Left ventricle myocardium inferior (tissue), 1 donor: ENCODE data around the gene CLIP4. TPM values are rescaled to one million over a fixed set of nuclear protein-coding genes. Genes with fewer than 3 reads are reported as not detected.

ENCODE experiments used
- DNase-seq: peaks from one replicate; pipeline ENCODE4 v3.0.0-alpha.2; 2020
- H3K27ac ChIP-seq: fragments of 200-600 bp; replicated peaks from 2 replicates; pipeline ENCODE4 v1.8.0; 2021
- H3K27me3 ChIP-seq: fragments of 200-600 bp; 2 replicates; pipeline ENCODE4 v1.8.0; 2021; ENCODE audit warnings: low read depth
- H3K36me3 ChIP-seq: fragments of 200-600 bp; 2 replicates; pipeline ENCODE4 v1.8.0; 2021
- H3K4me1 ChIP-seq: fragments of 200-600 bp; 2 replicates; pipeline ENCODE4 v1.8.0; 2021
- H3K4me3 ChIP-seq: fragments of 200-600 bp; 2 replicates; pipeline ENCODE4 v1.8.0; 2021; ENCODE audit warnings: mild to moderate bottlenecking, moderate library complexity
- H3K9me3 ChIP-seq: fragments of 200-600 bp; replicated peaks from 2 replicates; pipeline ENCODE4 v1.8.0; 2021
- intact Hi-C: fragments of 100-400 bp; cut with micrococcal nuclease; formaldehyde crosslinking; loops from one replicate; pipeline ENCODE4 v1.11.0; 2022
- total RNA-seq: library from RNA; stranded (reverse); fragmentation: NEBNext Ultra II Directional; extraction: Animal tissue kit (Norgen Biotek cat#: 25700); gene quantifications from one replicate; pipeline ENCODE4 v1.2.1, GENCODE V29; 2021
- TF ChIP-seq, protein P1 (sequence below): fragments of 200-600 bp; IDR thresholded peaks from 2 replicates; pipeline ENCODE4 v1.8.0; 2021; ENCODE audit warnings: antibody characterized with exemption, mild to moderate bottlenecking, borderline replicate concordance
- donor health status: DM: no; HTN: yes; CAD: no; lungs with severe emphysema.

Gene CLIP4
- total RNA-seq, 1 donor from 2014 or later: 33.6 TPM

DNA sequence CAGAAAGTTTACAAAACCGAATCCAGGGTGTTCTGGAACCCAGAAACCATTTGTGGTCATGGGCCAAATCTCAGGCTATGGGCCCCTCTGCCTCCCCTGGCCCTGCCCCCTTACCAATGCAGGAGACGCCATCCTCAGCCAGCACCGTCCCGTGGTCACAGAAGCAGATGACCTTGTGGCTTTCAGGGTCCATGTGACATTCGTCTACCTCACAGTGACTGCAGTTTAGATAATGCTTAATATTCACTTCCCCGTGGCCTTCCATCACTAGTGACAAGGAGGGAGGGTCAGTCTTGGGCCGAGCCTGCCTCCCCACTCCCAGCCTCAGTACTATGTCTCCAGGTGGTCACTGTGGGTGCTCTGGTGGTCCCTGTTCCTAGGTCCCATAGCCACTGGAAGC is 111.6 kb downstream of the CLIP4 start:
- TF ChIP-seq, protein P1, sequence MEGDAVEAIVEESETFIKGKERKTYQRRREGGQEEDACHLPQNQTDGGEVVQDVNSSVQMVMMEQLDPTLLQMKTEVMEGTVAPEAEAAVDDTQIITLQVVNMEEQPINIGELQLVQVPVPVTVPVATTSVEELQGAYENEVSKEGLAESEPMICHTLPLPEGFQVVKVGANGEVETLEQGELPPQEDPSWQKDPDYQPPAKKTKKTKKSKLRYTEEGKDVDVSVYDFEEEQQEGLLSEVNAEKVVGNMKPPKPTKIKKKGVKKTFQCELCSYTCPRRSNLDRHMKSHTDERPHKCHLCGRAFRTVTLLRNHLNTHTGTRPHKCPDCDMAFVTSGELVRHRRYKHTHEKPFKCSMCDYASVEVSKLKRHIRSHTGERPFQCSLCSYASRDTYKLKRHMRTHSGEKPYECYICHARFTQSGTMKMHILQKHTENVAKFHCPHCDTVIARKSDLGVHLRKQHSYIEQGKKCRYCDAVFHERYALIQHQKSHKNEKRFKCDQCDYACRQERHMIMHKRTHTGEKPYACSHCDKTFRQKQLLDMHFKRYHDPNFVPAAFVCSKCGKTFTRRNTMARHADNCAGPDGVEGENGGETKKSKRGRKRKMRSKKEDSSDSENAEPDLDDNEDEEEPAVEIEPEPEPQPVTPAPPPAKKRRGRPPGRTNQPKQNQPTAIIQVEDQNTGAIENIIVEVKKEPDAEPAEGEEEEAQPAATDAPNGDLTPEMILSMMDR: no peak
- Histone ChIP-seq H3K9me3 (no peaks in the 10 kb centered on the region), H3K4me1 (peaks cover 4% of the 10 kb centered on the region), H3K36me3 (no peaks in the 10 kb centered on the region), H3K27me3 (peaks cover 67% of the 10 kb centered on the region), H3K4me3 (no peak overlapping the region), H3K27ac (no peak overlapping the region)
- DNase-seq: no peak
- intact Hi-C loops: no loop called here

DNA sequence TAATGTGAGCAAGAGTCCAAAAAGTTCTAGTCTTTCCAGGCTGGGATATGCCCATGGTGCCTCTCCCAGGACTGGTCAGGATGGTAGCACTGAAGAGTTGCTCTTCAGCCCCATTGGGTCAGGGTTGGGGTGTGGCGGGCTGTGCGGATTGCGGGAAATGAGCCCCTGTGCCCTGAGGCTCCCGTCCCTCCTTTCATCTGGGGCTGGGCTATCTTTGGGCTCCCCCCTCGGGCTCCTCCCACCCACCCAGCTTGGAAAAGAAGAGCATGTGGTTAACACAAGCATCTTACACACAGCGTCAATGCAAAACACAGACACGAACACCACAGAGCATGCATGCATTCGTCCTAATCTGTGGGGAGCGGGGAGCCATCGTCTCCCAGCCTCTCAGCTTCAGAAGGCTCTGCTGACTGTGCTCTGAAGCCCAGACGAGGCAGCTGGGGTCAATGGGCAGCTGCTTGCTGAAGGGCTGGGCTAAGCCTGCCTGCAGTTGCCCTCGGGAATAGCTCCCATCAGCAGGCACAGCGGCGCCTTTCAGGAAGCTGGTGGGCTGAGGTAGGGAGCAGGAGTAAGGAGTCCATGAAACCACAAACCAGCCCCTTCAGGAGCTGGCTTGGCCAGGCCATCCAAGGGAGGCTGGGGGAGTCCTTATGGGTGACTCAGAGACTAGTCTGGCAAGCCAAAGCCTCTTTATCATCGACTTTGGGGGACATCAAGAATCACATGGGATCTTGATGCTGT is 112.9 kb downstream of the CLIP4 start:
- no peak overlapping the region for H3K27ac ChIP-seq
- intact Hi-C loops: no loop called here
- TF ChIP-seq, protein P1: no peak
- no peak overlapping the region for H3K4me3 ChIP-seq
- DNase-seq: no peak
- H3K4me1 ChIP-seq: peaks cover 4% of the 10 kb centered on the region
- no peaks in the 10 kb centered on the region for H3K36me3 ChIP-seq
- no peaks in the 10 kb centered on the region for H3K9me3 ChIP-seq
- H3K27me3 ChIP-seq: peaks cover 75% of the 10 kb centered on the region

DNA sequence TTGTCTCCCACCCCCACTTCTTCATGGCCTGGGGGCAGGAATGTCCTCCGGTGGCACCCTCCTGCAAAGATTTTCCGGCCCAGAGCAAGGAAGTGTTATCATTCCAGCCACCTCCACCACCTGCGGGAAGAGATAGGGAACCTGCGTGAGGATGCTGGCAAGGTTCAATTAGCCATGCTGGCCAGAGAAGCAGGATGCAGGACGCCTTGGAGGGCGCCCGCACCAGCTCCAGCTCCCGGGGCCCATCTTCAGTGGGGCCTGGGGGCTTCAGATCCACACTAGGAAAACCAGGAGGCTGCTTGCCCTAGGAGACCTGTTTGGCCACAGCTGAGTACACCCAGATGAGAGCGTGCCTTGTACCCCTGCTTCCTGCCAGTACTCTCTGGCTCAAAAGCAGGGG is 113.7 kb downstream of the CLIP4 start:
- intact Hi-C loops: no loop called here
- Histone ChIP-seq H3K27ac (no peak overlapping the region), H3K4me3 (no peak overlapping the region), H3K9me3 (no peaks in the 10 kb centered on the region), H3K27me3 (peaks cover 80% of the 10 kb centered on the region), H3K36me3 (no peaks in the 10 kb centered on the region), H3K4me1 (peaks cover 1% of the 10 kb centered on the region)
- DNase-seq: no peak
- TF ChIP-seq, protein P1: no peak

DNA sequence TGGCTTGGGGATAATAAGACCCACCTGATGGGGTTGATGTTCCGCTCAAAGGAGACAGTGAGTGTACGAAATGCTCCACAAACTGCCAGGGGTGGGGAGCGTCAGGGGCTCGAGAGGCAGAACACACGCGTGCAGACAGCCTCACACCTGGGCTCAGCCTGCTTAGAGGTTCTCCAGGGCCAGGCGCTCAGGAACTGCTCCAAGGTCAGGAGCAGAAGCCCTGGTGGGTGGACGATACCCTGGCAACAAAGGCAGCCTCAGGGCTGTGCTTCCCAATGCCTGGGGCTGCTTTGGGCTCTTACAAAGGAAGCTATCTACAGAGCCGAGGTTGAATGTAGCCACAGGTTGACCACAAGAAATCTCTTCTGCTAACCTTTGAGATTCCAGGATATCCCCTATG is 114.4 kb downstream of the CLIP4 start:
- DNase-seq: no peak
- H3K9me3 ChIP-seq: no peaks in the 10 kb centered on the region
- TF ChIP-seq, protein P1: no peak
- H3K27ac ChIP-seq: no peak overlapping the region
- no peaks in the 10 kb centered on the region for H3K4me1 ChIP-seq
- no peak overlapping the region for H3K4me3 ChIP-seq
- H3K27me3 ChIP-seq: peaks cover 81% of the 10 kb centered on the region
- intact Hi-C loops: no loop called here
- no peaks in the 10 kb centered on the region for H3K36me3 ChIP-seq

DNA sequence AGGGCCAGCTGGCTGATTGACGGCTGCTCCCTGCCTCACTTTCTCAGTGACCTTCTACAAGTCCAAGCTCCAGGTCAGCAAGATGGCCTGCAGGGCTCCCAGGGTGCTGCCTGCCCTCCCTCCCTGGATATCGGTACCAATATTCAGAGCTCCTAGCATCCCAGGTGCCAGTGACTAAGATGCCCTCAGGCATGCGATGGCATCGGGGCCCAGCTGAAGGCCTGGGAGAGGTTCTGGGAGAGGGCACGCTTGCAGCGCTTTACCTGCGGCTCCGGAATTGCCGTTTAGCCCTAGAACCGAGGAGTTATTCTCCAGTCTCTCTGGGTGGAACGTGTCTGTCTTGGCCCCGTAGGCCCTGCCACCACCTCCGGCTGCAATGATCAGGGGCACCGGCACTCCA is 116.8 kb downstream of the CLIP4 start:
- H3K27me3 ChIP-seq: peaks cover 81% of the 10 kb centered on the region
- DNase-seq: no peak
- intact Hi-C loops: no loop called here

More for the DNA sequence above, 116.8 kb downstream of the CLIP4 start:
- no peak overlapping the region for H3K4me3 ChIP-seq
- no peaks in the 10 kb centered on the region for H3K4me1 ChIP-seq
- no peaks in the 10 kb centered on the region for H3K36me3 ChIP-seq
- H3K9me3 ChIP-seq: no peaks in the 10 kb centered on the region
- TF ChIP-seq, protein P1: no peak
- H3K27ac ChIP-seq: no peak overlapping the region
